Esophagus squamous epithelium (tissue), 5 donors: ENCODE measurements around the gene OPCML. TPM values are rescaled to one million over a fixed set of nuclear protein-coding genes. Genes with fewer than 3 reads are reported as not detected.

ENCODE experiments used
- DNase-seq: peaks from one replicate; lab custom pipeline; 2025; lab: John Stamatoyannopoulos, UW
- H3K27ac ChIP-seq, 4 donors: fragments of 200-600 bp; sonication (generic); one replicate each; pipeline ENCODE4 v1.5.1; 2016 to 2019; ENCODE audit warnings: mild to moderate bottlenecking in 1 of 4
- H3K27me3 ChIP-seq, 4 donors: fragments of 200-600 bp; sonication (generic); 1 replicate in 3 of 4; 2 replicates in 1 of 4; pipeline versions ENCODE4 v1.5.1 to v1.6.0; 2017 to 2021; ENCODE audit warnings: antibody characterized with exemption in 1 of 4
- H3K36me3 ChIP-seq, 3 donors: fragments of 200-600 bp; sonication (generic); one replicate each; pipeline ENCODE4 v1.5.1; 2016 to 2019
- H3K4me1 ChIP-seq, 3 donors: fragments of 200-600 bp; sonication (generic); one replicate each; pipeline ENCODE4 v1.5.1; 2017 to 2019
- H3K4me3 ChIP-seq, 4 donors: fragments of 200-600 bp; sonication (generic); 1 replicate in 3 of 4; 2 replicates in 1 of 4; pipeline ENCODE4 v1.5.1; 2016 to 2019; ENCODE audit warnings: mild to moderate bottlenecking in 2 of 4, moderate library complexity in 1 of 4
- H3K9me3 ChIP-seq, 3 donors: fragments of 200-600 bp; sonication (generic); one replicate each; pipeline ENCODE4 v1.5.1; 2016 to 2019
- POLR2A ChIP-seq, 4 donors: fragments of 450-650 bp; IDR thresholded peaks; one replicate each; pipeline ENCODE4 v1.6.1; 2017; ENCODE audit warnings: antibody characterized with exemption in 4 of 4, mild to moderate bottlenecking in 4 of 4, moderate library complexity in 3 of 4
- WGBS, 2 donors: methylation state at CpG; one replicate each; pipeline ENCODE4 v1.1.5; 2018; 5-methylcytosine and 5-hydroxymethylcytosine counted together
- intact Hi-C: fragments of 100-400 bp; cut with DNase I; formaldehyde crosslinking; loops from one replicate; pipeline ENCODE4 v1.15.0; 2022
- total RNA-seq, 4 donors: library from RNA; depleted of rRNA; stranded (reverse); fragments of >200 nt; gene quantifications; one replicate each; pipeline ENCODE4 v1.1.0, GENCODE V29; 2016
- TF ChIP-seq, protein P1 (sequence below), 6 experiments: fragments of 450-650 bp in 4 of 6; fragments of 200-600 bp in 2 of 6; sonication (generic) in 2 of 6; IDR thresholded peaks; one replicate each; pipeline ENCODE4 v1.5.1; 2016 to 2019; ENCODE audit warnings: antibody characterized with exemption in 6 of 6, mild to moderate bottlenecking in 4 of 6, moderate library complexity in 4 of 6
- donor health status: DM: yes; HTN: yes; CAD: no.

Gene OPCML
- total RNA-seq, 4 donors from 2014 or later, result under 0.01 TPM; not detected in 3

DNA sequence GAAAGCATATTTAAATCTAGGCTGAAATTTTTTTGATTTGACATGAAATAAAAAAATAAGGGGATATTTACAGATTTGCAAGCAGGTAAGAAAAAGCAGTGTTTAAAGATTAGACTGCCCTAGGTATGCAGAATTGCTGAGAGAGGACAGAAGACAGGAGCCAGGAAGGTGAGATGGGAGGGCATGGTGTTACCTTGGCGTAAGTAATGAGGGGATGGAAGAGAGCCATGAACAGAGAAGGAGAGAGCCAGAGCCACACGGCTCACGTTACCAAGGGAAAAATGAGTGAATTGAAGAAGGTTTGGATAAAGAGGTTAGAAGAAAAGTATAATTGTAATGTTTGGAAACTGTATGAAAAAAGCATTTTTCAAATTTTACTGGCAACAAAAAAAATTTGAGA is 904.3 kb downstream of the OPCML start:
- no peak for TF ChIP-seq POLR2A (IDR thresholded peaks at IDR 0.05)
- TF ChIP-seq, protein P1, sequence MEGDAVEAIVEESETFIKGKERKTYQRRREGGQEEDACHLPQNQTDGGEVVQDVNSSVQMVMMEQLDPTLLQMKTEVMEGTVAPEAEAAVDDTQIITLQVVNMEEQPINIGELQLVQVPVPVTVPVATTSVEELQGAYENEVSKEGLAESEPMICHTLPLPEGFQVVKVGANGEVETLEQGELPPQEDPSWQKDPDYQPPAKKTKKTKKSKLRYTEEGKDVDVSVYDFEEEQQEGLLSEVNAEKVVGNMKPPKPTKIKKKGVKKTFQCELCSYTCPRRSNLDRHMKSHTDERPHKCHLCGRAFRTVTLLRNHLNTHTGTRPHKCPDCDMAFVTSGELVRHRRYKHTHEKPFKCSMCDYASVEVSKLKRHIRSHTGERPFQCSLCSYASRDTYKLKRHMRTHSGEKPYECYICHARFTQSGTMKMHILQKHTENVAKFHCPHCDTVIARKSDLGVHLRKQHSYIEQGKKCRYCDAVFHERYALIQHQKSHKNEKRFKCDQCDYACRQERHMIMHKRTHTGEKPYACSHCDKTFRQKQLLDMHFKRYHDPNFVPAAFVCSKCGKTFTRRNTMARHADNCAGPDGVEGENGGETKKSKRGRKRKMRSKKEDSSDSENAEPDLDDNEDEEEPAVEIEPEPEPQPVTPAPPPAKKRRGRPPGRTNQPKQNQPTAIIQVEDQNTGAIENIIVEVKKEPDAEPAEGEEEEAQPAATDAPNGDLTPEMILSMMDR (IDR thresholded peaks at IDR 0.05), result no peak
- no peaks in the 10 kb centered on the region for H3K27me3 ChIP-seq
- DNase-seq, result no peak
- H3K9me3 ChIP-seq, result peaks cover 0 to 15% (median 0%) of the 10 kb centered on the region in 3 donors
- no peaks in the 10 kb centered on the region for H3K36me3 ChIP-seq
- H3K4me3 ChIP-seq, result no peak overlapping the region
- intact Hi-C loops, result no loop called here
- WGBS, 2 donors, result 83 to 86% methylated on average over 3 of the region's 3 CpGs
- no peak overlapping the region for H3K27ac ChIP-seq
- no peaks in the 10 kb centered on the region for H3K4me1 ChIP-seq

DNA sequence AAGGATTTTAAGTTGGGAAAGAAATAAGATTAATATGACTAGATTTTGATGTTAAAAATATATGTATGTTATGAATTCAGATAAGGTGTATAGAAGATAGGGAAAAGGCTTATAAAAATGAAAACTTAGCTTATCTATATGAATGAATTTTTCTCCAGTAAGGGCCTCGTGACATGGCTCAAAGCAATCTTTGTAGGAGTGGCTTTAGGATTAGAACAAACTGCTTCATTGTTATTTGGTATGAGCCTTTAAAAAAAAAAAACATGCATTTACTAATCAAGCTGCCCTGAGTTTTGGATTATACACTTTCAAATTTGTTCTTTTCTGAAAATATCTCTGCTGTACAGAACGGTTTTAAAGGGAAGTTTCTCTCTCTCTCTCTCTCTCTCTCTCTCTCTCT is 905.9 kb downstream of the OPCML start:
- no peak for DNase-seq
- H3K4me3 ChIP-seq, result no peak overlapping the region
- intact Hi-C loops, result no loop called here
- H3K36me3 ChIP-seq, result no peaks in the 10 kb centered on the region
- peaks cover 0 to 15% (median 0%) of the 10 kb centered on the region in 3 donors for H3K9me3 ChIP-seq
- WGBS, 2 donors, result 37 to 46% methylated on average over 2 of the region's 2 CpGs
- no peaks in the 10 kb centered on the region for H3K4me1 ChIP-seq
- TF ChIP-seq POLR2A (IDR thresholded peaks at IDR 0.05), result no peak
- TF ChIP-seq, protein P1 (IDR thresholded peaks at IDR 0.05), result no peak
- H3K27ac ChIP-seq, result no peak overlapping the region
- H3K27me3 ChIP-seq, result no peaks in the 10 kb centered on the region

DNA sequence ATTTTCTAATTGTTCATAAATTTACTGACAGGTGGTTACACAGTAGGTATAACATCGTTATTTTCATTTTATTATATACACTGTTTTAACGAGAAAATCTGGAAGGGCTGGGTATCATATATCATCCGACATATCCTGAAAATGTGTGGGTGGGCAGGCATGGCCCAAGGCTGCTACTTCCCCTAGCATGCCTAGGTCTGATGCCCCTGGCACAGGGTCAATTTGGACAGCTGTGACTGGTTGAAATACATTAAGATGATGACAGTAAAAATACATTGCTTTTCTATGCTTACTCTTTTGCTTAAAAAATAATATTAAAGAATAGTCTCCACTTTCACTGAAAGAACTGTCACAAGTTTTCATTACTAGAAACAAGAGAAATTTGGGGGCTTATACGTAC is 908.8 kb downstream of the OPCML start:
- intact Hi-C loops, result no loop called here

GRCh38 chr11:132621976-132622580 is 910.2 kb downstream of the OPCML start:
- Histone ChIP-seq H3K4me1 (no peaks in the 10 kb centered on the region), H3K36me3 (no peaks in the 10 kb centered on the region), H3K27ac (no peak overlapping the region), H3K4me3 (no peak overlapping the region), H3K27me3 (no peaks in the 10 kb centered on the region), H3K9me3 (no peaks in the 10 kb centered on the region)
- no peak for TF ChIP-seq POLR2A (IDR thresholded peaks at IDR 0.05)
- TF ChIP-seq, protein P1 (IDR thresholded peaks at IDR 0.05), result no peak
- DNase-seq, result no peak
- 44 to 53% methylated on average over 6 of the region's 6 CpGs for WGBS, 2 donors
- intact Hi-C loops, result no loop called here

More for the DNA sequence above, 908.8 kb downstream of the OPCML start:
- H3K9me3 ChIP-seq, result peaks cover 0 to 4% (median 0%) of the 10 kb centered on the region in 3 donors
- H3K4me1 ChIP-seq, result no peaks in the 10 kb centered on the region
- no peak for DNase-seq
- no peak overlapping the region for H3K27ac ChIP-seq
- no peaks in the 10 kb centered on the region for H3K36me3 ChIP-seq
- TF ChIP-seq POLR2A (IDR thresholded peaks at IDR 0.05), result no peak
- TF ChIP-seq, protein P1 (IDR thresholded peaks at IDR 0.05), result no peak
- 48 to 62% methylated on average over 4 of the region's 4 CpGs for WGBS, 2 donors
- H3K27me3 ChIP-seq, result no peaks in the 10 kb centered on the region
- no peak overlapping the region for H3K4me3 ChIP-seq

DNA sequence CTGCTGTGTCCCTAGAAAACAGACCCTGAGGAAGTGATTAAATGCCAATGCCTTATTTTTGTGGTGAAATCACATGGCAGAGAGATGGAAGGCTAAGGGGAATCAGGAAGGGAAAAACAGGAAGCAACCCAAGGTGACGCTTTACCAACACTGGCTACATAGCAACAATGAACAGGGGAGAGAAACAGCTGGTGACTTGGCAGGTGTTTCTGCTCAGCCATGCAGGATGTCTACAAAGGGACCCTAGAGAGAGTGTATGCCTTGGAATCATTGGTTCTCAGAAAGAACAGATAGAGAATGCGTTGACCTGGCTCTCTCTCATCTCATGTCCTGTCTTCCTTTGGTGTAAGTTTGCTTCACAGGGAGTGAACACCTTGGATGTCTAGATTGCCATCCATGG is 911.9 kb downstream of the OPCML start:
- no peaks in the 10 kb centered on the region for H3K4me1 ChIP-seq
- DNase-seq, result no peak
- WGBS, 2 donors, result 66 to 95% methylated on average over 2 of the region's 2 CpGs
- H3K4me3 ChIP-seq, result no peak overlapping the region
- intact Hi-C loops, result no loop called here
- H3K27ac ChIP-seq, result no peak overlapping the region
- H3K36me3 ChIP-seq, result no peaks in the 10 kb centered on the region
- no peaks in the 10 kb centered on the region for H3K9me3 ChIP-seq
- TF ChIP-seq, protein P1 (IDR thresholded peaks at IDR 0.05), result no peak
- no peak for TF ChIP-seq POLR2A (IDR thresholded peaks at IDR 0.05)
- no peaks in the 10 kb centered on the region for H3K27me3 ChIP-seq
